ENCODE results near the gene NAT16.
"Not testable (repeated sequence)": the region's sequence is repeated elsewhere in the genome, so short reads cannot be mapped to it uniquely, and the experiment has no call there.

The NAT16 gene

GRCh38 chr7:101137651-101138212 is 42.4 kb downstream of the NAT16 start:
- TF ChIP-seq CTCF (IDR thresholded peaks at IDR 0.05; ENCODE audit: unreplicated experiment in 3 of 3): no peak
- Mint-ChIP-seq H3K4me1 (peaks cover 23% of the 10 kb centered on the region), H3K9me3 (no peaks in the 10 kb centered on the region), H3K27ac (no peak overlapping the region), H3K36me3 (ENCODE audit: low read depth) (no peaks in the 10 kb centered on the region), H3K27me3 (ENCODE audit: low read depth) (peaks cover 25% of the 10 kb centered on the region), H3K4me3 (no peak overlapping the region)

- H3K4me3 Mint-ChIP-seq: no peak overlapping the region
- H3K9me3 Mint-ChIP-seq: no peaks in the 10 kb centered on the region
- no peaks in the 10 kb centered on the region for H3K36me3 Mint-ChIP-seq (ENCODE audit: low read depth)
- H3K27me3 Mint-ChIP-seq (ENCODE audit: low read depth): peaks cover 38% of the 10 kb centered on the region
- TF ChIP-seq CTCF (IDR thresholded peaks at IDR 0.05; ENCODE audit: unreplicated experiment in 3 of 3): no peak
- peak overlapping the region in 1 of 3 experiments; percentile 10 for H3K27ac Mint-ChIP-seq
- H3K4me1 Mint-ChIP-seq: peaks cover 16% of the 10 kb centered on the region
These were observed 45.6 kb downstream of the NAT16 start for GRCh38 chr7:101134399-101134980.

- Mint-ChIP-seq H3K27me3 (ENCODE audit: low read depth) (peaks cover 38% of the 10 kb centered on the region), H3K4me1 (peaks cover 16% of the 10 kb centered on the region), H3K9me3 (no peaks in the 10 kb centered on the region)
These were observed 46.3 kb downstream of the NAT16 start for GRCh38 chr7:101133621-101134398.

GRCh38 chr7:101132626-101133600 is 47.2 kb downstream of the NAT16 start:
- not testable (repeated sequence) for H3K27ac Mint-ChIP-seq; H3K4me3 Mint-ChIP-seq; H3K36me3 Mint-ChIP-seq (ENCODE audit: low read depth); H3K4me1 Mint-ChIP-seq; H3K9me3 Mint-ChIP-seq
- H3K27me3 Mint-ChIP-seq (ENCODE audit: low read depth): peaks cover 36% of the 10 kb centered on the region

More at GRCh38 chr7:101133621-101134398, 46.3 kb downstream of the NAT16 start:
- Mint-ChIP-seq H3K4me3 (no peak overlapping the region), H3K27ac (peak overlapping the region in 2 of 3 experiments; percentile 10 to 57), H3K36me3 (ENCODE audit: low read depth) (no peaks in the 10 kb centered on the region)
- no peak for TF ChIP-seq CTCF (IDR thresholded peaks at IDR 0.05; ENCODE audit: unreplicated experiment in 3 of 3)

GRCh38 chr7:101129603-101130117 is 50.4 kb downstream of the NAT16 start:
- H3K27ac Mint-ChIP-seq: no peak overlapping the region
- no peaks in the 10 kb centered on the region for H3K36me3 Mint-ChIP-seq (ENCODE audit: low read depth)
- no peak for TF ChIP-seq CTCF (IDR thresholded peaks at IDR 0.05; ENCODE audit: unreplicated experiment in 3 of 3)
- no peak overlapping the region for H3K4me3 Mint-ChIP-seq
- H3K9me3 Mint-ChIP-seq: no peaks in the 10 kb centered on the region
- peaks cover 30% of the 10 kb centered on the region for H3K27me3 Mint-ChIP-seq (ENCODE audit: low read depth)
- H3K4me1 Mint-ChIP-seq: peaks cover 35% of the 10 kb centered on the region

All from nephron (organoid).